Mesodermal cell (in vitro differentiated cells): ENCODE measurements around the gene STEAP3.

ENCODE experiments used
- H3K27ac ChIP-seq: 2 replicates; pipeline ENCODE4 v1.7.0; 2013; ENCODE audit warnings: mild to moderate bottlenecking, low read depth, low read length, moderate library complexity; ENCODE audit not compliant: severe bottlenecking
- H3K36me3 ChIP-seq: 2 replicates; pipeline ENCODE4 v1.7.1; 2013; ENCODE audit warnings: mild to moderate bottlenecking, low read length, moderate library complexity; ENCODE audit not compliant: control insufficient read depth, insufficient read depth
- H3K4me1 ChIP-seq: one replicate; pipeline ENCODE4 v1.7.1; 2013; ENCODE audit warnings: mild to moderate bottlenecking, low read length; ENCODE audit not compliant: insufficient read depth, control insufficient read depth, poor library complexity, severe bottlenecking
- H3K4me3 ChIP-seq: 2 replicates; pipeline ENCODE4 v1.7.0; 2013; ENCODE audit warnings: low read length, control low read depth, mild to moderate bottlenecking; ENCODE audit not compliant: insufficient read depth, poor library complexity, severe bottlenecking; ENCODE audit errors: extremely low read depth
- H3K9me3 ChIP-seq: 2 replicates; pipeline ENCODE4 v1.7.1; 2013; ENCODE audit warnings: mild to moderate bottlenecking, low read length, moderate library complexity; ENCODE audit not compliant: control insufficient read depth
- WGBS, 2 experiments: methylation state at CpG; one replicate each; pipeline ENCODE4 v1.1.5; 2013; ENCODE audit warnings: missing lambda C conversion rate in 2 of 2; ENCODE audit not compliant: insufficient coverage in 2 of 2; 5-methylcytosine and 5-hydroxymethylcytosine counted together

The STEAP3 gene

DNA sequence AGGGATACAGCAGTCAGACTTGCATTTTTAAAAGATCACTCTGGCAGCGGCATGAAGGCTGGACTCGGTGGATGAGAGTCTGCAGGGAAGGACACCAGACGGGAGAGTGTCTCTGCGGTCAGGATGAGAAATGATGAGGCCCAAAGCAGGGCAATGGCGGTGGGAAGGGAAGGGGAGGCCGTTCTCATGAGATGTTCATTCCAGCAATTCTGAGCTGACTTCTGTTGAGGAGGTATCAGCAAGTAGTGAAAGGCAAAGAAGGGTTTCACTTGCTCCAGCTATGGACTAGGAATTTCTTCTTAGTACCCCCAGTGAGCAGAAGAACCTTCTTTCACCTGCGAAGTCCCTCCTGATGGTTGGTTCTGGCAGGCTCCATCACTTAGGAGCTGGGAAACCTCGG is 63.0 kb downstream of the STEAP3 start:
- H3K9me3 ChIP-seq: no peaks in the 10 kb centered on the region
- H3K27ac ChIP-seq: no peak overlapping the region
- H3K4me3 ChIP-seq: no peak overlapping the region
- no peaks in the 10 kb centered on the region for H3K4me1 ChIP-seq
- no peaks in the 10 kb centered on the region for H3K36me3 ChIP-seq
- 80 to 88% methylated on average over 7 of the region's 8 CpGs for WGBS, 2 experiments

DNA sequence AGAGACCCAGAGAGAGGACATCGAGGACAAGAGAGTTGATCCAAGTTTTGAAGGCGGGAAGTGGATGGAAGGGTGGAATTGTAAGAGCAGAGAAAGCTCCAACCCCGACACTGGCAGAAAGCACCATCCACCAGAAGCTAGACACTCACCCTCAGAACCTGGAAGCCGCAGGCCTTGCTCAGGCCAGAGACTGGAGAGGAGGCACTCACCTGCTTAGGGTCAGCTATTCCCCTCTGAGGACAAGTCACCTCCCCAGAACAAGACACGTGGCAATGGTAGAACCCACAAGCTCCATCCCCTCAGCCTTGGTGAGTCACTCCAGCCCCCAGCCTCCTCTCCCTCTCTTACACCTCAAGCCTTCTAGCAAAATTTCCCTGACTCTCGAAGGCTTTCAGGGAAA is 64.9 kb downstream of the STEAP3 start:
- no peak overlapping the region for H3K4me3 ChIP-seq
- H3K9me3 ChIP-seq: no peaks in the 10 kb centered on the region
- no peaks in the 10 kb centered on the region for H3K36me3 ChIP-seq
- WGBS, 2 experiments: 72 to 78% methylated on average over 2 to 3 of the region's 6 CpGs
- no peaks in the 10 kb centered on the region for H3K4me1 ChIP-seq
- H3K27ac ChIP-seq: no peak overlapping the region

GRCh38 chr2:119289093-119289492 is 65.5 kb downstream of the STEAP3 start:
- Histone ChIP-seq H3K4me3 (no peak overlapping the region), H3K36me3 (no peaks in the 10 kb centered on the region)
- WGBS, 2 experiments: 85 to 90% methylated on average over 7 to 11 of the region's 11 CpGs

GRCh38 chr2:119289642-119290041 is 66.0 kb downstream of the STEAP3 start:
- 91 to 100% methylated on average over 3 to 5 of the region's 6 CpGs for WGBS, 2 experiments
- no peaks in the 10 kb centered on the region for H3K9me3 ChIP-seq

More at GRCh38 chr2:119289093-119289492, 65.5 kb downstream of the STEAP3 start:
- H3K4me1 ChIP-seq: no peaks in the 10 kb centered on the region
- no peak overlapping the region for H3K27ac ChIP-seq
- H3K9me3 ChIP-seq: no peaks in the 10 kb centered on the region

DNA sequence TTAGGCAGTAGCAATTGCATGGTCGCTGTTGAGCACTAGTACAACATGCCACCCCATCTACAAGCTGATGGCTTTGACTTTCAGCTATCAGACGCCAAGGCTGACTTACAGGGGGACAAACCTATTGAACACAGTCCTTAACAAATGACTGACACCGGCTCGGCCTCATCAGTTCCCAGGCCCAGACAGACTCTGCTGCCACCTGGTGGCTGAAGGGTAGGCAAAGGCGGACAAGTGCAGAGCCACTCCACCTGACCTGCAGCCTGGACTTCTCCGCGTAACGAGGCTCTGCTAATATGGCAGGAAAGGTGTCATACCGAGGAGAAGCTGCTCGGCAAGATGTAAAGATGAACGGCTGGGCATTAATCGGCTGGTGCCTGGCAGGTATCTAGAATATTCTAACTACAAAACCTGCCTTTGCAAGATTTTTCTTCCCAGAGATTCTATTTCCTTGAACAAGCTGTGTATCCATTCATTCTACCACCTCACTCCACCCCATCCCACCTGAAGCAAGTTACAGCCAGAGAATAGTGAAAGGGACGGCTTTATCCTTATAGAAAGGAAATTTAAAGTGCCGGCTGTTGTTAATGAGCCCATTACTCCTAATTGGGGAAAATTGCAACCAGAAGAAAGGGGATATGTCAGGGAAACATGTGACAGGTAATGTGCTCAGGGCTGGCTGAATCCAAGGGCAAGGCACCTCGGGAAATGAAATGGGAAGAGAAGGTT is 67.4 kb downstream of the STEAP3 start:
- Histone ChIP-seq H3K4me3 (no peak overlapping the region), H3K36me3 (no peaks in the 10 kb centered on the region), H3K27ac (no peak overlapping the region), H3K4me1 (no peaks in the 10 kb centered on the region), H3K9me3 (no peaks in the 10 kb centered on the region)
- WGBS, 2 experiments: 26 to 32% methylated on average over 15 of the region's 15 CpGs

More at GRCh38 chr2:119289642-119290041, 66.0 kb downstream of the STEAP3 start:
- Histone ChIP-seq H3K36me3 (no peaks in the 10 kb centered on the region), H3K27ac (no peak overlapping the region), H3K4me1 (no peaks in the 10 kb centered on the region), H3K4me3 (no peak overlapping the region)

DNA sequence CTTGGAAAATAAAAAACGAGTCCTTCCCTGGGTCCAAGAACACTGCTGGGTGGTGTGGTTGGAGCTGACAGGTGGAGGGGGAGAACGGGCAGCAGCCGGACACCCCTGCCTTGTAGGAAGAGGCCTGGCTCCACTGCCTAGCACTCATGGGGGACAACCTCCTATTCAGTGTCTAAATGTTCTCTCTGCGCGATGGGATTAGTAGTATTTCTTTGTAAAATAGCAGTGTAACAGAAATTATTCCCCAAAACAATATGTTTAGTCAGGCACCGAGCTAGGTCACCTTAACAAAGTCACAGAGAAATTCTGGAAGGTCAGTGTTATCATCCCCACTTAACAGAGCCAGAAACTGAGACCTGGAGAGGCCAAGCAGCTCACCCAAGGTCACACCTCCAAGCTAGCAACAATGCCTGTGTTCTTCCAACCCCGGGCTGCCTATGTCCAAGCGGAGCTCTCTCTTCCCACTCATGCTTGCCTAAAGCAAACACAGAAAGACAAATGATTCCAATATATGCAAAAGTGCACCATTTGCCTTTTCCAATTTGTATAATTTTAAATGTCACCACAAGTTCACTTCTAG is 68.0 kb downstream of the STEAP3 start:
- Histone ChIP-seq H3K36me3 (no peaks in the 10 kb centered on the region), H3K4me3 (no peak overlapping the region), H3K9me3 (no peaks in the 10 kb centered on the region), H3K4me1 (no peaks in the 10 kb centered on the region), H3K27ac (no peak overlapping the region)
- WGBS, 2 experiments: 88 to 94% methylated on average over 5 to 6 of the region's 8 CpGs

DNA sequence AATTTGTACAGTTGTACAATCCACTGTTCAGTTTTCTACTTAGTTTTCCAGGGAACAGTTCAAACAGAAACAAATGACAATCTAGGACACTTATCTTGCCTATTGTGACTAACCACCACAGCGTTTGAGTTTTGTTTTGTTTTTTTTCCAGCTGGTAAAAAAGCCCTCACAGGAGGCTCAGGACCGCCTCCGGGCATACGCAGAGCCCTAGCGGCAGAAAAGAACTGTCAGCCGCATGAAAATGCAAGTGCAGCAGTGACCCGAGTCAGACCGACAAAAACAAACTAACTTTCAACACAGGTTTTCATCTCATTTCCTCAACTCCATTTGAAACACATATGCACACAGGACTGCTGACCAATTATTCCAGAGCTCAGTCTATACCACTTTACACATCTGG is 68.6 kb downstream of the STEAP3 start:
- no peaks in the 10 kb centered on the region for H3K36me3 ChIP-seq
- 43 to 56% methylated on average over 8 of the region's 8 CpGs for WGBS, 2 experiments
- no peak overlapping the region for H3K27ac ChIP-seq
- H3K9me3 ChIP-seq: no peaks in the 10 kb centered on the region
- H3K4me1 ChIP-seq: no peaks in the 10 kb centered on the region
- no peak overlapping the region for H3K4me3 ChIP-seq

- no peaks in the 10 kb centered on the region for H3K36me3 ChIP-seq
- no peaks in the 10 kb centered on the region for H3K9me3 ChIP-seq
- H3K4me1 ChIP-seq: no peaks in the 10 kb centered on the region
- WGBS, 2 experiments: 82 to 100% methylated on average over 1 to 2 of the region's 2 CpGs
- no peak overlapping the region for H3K27ac ChIP-seq
- no peak overlapping the region for H3K4me3 ChIP-seq
Measured at GRCh38 chr2:119293254-119293653, 69.6 kb downstream of the STEAP3 start.

GRCh38 chr2:119293900-119294299 is 70.3 kb downstream of the STEAP3 start:
- Histone ChIP-seq H3K4me1 (no peaks in the 10 kb centered on the region), H3K4me3 (no peak overlapping the region), H3K36me3 (no peaks in the 10 kb centered on the region), H3K9me3 (no peaks in the 10 kb centered on the region), H3K27ac (no peak overlapping the region)
- WGBS, 2 experiments: 85 to 86% methylated on average over 7 of the region's 7 CpGs

DNA sequence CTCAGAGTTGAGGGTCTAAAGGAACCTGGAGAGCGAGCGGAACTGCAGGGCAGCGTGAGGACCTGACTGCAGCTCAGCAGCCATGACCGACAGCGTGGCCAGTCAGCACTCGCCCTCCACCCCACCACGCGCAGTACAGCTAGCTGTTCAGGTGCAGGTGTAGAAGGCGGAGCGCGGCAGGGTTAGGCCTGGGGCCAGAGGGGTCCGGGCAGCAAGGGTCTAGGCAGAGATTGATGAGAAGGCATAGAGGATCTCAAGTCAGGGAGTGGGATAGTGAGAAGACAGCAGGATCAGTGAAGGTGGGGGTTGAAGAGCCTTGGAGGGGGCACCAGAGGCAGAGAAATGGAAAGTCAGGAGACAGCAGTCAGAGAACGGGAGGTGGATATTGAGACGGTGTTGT is 71.0 kb downstream of the STEAP3 start:
- no peaks in the 10 kb centered on the region for H3K4me1 ChIP-seq
- H3K36me3 ChIP-seq: no peaks in the 10 kb centered on the region
- no peaks in the 10 kb centered on the region for H3K9me3 ChIP-seq
- H3K27ac ChIP-seq: no peak overlapping the region
- WGBS, 2 experiments: 95 to 97% methylated on average over 12 of the region's 14 CpGs
- no peak overlapping the region for H3K4me3 ChIP-seq

DNA sequence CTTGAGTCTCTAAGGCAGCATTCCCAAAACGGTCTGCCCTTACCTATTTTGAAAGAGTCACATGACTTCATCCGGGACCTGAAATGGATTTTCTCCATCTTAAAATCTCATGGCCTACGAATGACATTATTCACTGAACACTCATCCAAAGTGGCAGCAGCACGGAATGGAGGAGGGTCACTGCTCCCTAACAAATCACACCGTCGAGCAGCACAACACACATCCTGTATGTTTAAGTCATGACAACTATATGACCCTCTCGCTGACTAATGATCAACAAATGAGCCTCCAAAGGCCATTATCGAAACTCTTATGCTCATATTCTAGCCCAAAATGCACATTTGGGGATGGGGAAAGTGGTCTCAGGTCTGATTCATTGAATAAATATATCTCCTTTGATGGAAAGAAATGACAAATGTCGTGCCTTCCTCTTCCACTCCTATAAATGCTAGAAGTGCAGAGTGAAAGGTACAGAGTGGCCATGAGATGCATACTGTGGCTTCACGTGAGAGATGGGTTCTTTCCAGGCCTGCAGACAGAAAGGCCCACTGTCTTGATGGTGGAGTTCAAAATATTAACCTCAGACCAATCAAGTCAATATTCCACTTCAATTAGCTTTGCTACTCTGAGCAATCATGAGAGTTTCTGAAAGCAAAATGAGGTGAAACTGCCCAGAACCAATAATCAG is 72.2 kb downstream of the STEAP3 start:
- no peaks in the 10 kb centered on the region for H3K4me1 ChIP-seq
- H3K9me3 ChIP-seq: no peaks in the 10 kb centered on the region
- WGBS, 2 experiments: 87 to 95% methylated on average over 4 to 7 of the region's 10 CpGs
- no peak overlapping the region for H3K27ac ChIP-seq
- H3K36me3 ChIP-seq: no peaks in the 10 kb centered on the region
- no peak overlapping the region for H3K4me3 ChIP-seq
